GM13977 (cell line): ENCODE results near the gene TMEM38B.

Experiments
- DNase-seq: peaks from one replicate; pipeline ENCODE4 v3.0.0; 2012; ENCODE audit warnings: low spot score
- in situ Hi-C: fragments of 300-500 bp; cut with MboI; formaldehyde crosslinking; loops from one replicate; pipeline ENCODE4 v1.12.0; 2022; ENCODE audit warnings: low sequenced_read_pairs, low pct_unique_long_range_greater_than_20kb, mixed read lengths, inconsistent platforms; ENCODE audit not compliant: unreplicated experiment
- TF ChIP-seq, protein P1 (sequence below): IDR thresholded peaks from 2 replicates; pipeline ENCODE4 v1.5.1; 2012; ENCODE audit warnings: mild to moderate bottlenecking, control low read depth; ENCODE audit not compliant: insufficient read depth; ENCODE audit errors: extremely low read depth, missing control alignments

TMEM38B gene

GRCh38 chr9:105694190-105694847 lies at the start of gene TMEM38B:
TSS of gene TMEM38B (plus strand) at chr9:105694541. CDS start at chr9:105694661, 120 bp downstream.
- DNase-seq, result peak; percentile 94
- TF ChIP-seq, protein P1, sequence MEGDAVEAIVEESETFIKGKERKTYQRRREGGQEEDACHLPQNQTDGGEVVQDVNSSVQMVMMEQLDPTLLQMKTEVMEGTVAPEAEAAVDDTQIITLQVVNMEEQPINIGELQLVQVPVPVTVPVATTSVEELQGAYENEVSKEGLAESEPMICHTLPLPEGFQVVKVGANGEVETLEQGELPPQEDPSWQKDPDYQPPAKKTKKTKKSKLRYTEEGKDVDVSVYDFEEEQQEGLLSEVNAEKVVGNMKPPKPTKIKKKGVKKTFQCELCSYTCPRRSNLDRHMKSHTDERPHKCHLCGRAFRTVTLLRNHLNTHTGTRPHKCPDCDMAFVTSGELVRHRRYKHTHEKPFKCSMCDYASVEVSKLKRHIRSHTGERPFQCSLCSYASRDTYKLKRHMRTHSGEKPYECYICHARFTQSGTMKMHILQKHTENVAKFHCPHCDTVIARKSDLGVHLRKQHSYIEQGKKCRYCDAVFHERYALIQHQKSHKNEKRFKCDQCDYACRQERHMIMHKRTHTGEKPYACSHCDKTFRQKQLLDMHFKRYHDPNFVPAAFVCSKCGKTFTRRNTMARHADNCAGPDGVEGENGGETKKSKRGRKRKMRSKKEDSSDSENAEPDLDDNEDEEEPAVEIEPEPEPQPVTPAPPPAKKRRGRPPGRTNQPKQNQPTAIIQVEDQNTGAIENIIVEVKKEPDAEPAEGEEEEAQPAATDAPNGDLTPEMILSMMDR, result no peak
- in situ Hi-C loops, result no loop called here

DNA sequence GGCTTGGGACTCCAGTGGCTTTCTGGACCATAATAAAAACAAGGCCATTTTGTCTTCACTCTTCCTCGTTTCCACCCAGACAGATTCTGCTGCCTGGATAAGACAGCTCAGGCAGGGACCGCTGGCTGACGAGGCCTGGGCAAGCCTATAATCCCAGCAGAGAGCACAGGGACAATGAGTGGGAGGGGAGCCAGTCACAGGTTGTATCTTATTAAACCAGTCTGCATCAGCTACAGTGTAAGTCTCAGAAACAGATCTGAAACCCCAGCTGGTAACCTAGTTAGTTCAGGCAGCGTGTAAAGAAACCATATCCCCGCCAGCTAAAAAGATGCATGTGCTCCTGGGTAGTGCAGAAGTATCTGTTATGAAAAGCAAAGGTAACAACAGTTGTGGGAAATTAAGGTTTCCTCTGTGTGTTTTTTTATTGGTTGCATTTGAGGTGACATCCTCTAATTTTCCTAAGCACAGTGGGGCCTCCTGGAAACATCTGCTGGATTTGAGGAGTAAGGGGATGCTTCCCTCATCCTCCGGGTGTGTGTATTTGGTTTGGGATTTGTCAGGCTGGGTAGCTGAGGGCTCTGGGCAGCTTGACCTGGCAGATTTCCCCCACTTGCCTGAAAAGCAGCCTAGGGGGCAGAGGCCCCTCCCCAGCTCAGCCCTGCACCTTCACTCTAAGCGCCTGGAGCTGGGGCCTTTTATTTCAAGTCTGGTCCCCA lies 47.3 kb upstream of the TMEM38B start:
- TF ChIP-seq, protein P1, result no peak
- in situ Hi-C loops, result no loop called here
- no peak for DNase-seq

DNA sequence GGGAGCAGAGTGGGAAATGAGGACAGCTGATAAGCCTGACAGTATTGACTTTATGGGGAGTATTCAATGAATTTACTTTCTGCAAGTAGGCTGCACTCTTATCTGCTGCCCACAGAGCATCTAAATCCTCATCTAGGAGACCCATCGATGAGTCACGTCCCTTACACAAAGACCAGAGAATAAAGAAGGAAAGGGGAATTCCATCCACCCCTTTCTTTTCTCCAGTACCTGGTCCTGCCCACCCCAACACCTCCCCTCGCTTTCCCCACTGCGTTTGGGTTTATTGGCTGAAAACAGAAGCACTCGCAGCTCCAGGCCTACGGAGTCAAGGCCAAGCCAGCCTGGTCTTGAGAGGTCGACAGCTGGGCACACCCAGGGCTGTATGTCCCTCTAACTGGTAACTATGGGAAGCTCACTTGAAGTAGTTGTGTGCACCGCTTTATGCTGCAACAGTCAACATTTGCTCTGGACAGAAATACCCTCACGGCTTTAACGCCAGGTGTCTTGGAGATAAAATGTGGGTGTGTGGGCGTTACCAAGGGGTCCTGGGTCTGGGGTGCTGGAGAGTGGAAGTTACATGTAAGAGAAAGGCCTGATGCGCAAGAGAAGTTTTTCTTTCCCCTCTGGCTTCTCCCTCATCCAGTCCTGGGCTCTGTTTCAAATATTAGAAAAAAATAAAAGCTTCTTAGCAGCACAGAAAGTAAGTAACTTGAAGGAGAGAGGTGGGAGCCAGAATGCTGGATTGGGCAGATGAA lies 46.6 kb upstream of the TMEM38B start:
- DNase-seq, result no peak
- TF ChIP-seq, protein P1, result no peak
- in situ Hi-C loops, result no loop called here

DNA sequence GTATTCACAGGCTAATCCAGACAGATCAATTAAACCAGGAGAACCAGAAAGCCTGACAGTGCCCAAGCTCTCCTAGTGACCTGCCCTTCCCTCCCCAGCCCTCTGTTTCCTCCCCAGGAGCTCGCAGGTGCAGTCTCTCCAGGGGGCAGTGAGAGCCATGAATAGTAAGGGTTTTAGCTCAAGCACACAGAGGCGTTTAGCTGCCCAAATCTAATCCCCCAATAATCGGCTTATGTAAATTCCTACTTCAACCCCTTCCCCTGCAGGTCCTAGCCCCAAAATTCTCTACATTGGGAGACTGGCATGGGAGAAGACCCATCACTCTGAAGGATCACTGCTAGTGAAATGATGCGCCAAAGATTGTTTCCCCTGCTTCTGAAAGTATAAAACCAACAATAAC lies 42.5 kb upstream of the TMEM38B start:
- DNase-seq, result no peak
- in situ Hi-C loops, result no loop called here
- TF ChIP-seq, protein P1, result no peak

GRCh38 chr9:105656131-105656921 lies 38.0 kb upstream of the TMEM38B start:
- in situ Hi-C loops, result no loop called here
- TF ChIP-seq, protein P1, result peak; percentile 63
- peak; percentile 67 for DNase-seq

DNA sequence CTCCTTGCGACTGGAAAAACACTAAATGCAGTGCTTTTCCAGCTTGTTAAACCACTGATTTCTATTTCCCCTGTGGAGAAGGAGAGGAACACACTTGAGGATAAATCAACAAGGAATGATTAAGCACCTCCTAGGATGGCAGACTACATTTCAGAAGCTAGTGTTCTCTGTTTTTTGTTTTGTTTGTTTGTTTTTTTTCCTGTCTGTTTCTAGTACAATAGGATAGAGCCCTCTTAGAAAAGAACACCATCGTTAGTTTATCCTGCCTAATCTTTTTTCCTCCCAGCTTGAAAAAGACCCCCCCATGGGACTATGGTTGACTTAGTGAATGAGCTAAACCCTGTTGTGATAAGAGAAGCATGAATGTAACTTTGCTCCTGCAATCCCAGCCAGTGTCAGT lies 36.0 kb upstream of the TMEM38B start:
- no peak for DNase-seq
- TF ChIP-seq, protein P1, result no peak
- in situ Hi-C loops, result no loop called here
